A549 (cell line): ENCODE data around the gene MVB12B.

Experiments
- CTCF ChIP-seq: fragments of >200 bp; sonication (Bioruptor Twin); formaldehyde crosslinking; IDR thresholded peaks from 3 replicates; pipeline ENCODE4 v1.5.1; 2016
- EP300 ChIP-seq, 2 experiments: fragments of >200 bp; sonication (Bioruptor Twin); formaldehyde crosslinking; IDR thresholded peaks; 2 replicates in 1 of 2; 3 replicates in 1 of 2; pipeline ENCODE4 v1.6.1; 2016 to 2017
- GATA3 ChIP-seq: IDR thresholded peaks from 2 replicates; pipeline ENCODE4 v1.6.1; 2012; ENCODE audit warnings: borderline replicate concordance
- HOXA7 ChIP-seq: fragments of 250-450 bp; sonication (Bioruptor Pico); IDR thresholded peaks from 2 replicates; pipeline ENCODE4 v1.5.0; 2020; ENCODE audit warnings: mild to moderate bottlenecking, moderate library complexity
- JUN ChIP-seq, 2 experiments: fragments of >200 bp; sonication (Bioruptor Twin); formaldehyde crosslinking; IDR thresholded peaks; 2 replicates in 1 of 2; 3 replicates in 1 of 2; pipeline ENCODE4 v1.6.1; 2016 to 2017
- PBX3 ChIP-seq: IDR thresholded peaks from 2 replicates; pipeline ENCODE4 v1.6.1; 2012
- POLR2A ChIP-seq: IDR thresholded peaks from 2 replicates; pipeline ENCODE4 v1.6.1; 2012; ENCODE audit warnings: mild to moderate bottlenecking, low read length
- RFX5 ChIP-seq: fragments of 450-650 bp; IDR thresholded peaks from 2 replicates; pipeline ENCODE4 v1.7.1; 2014; ENCODE audit warnings: antibody characterized with exemption, mild to moderate bottlenecking, moderate library complexity
- RNF2 ChIP-seq: fragments of 200-600 bp; sonication (generic); IDR thresholded peaks from 2 replicates; pipeline ENCODE4 v1.6.1; 2016; ENCODE audit warnings: low read depth, mild to moderate bottlenecking, antibody characterized with exemption, moderate library complexity, borderline replicate concordance
- USF2 ChIP-seq: fragments of 450-650 bp; IDR thresholded peaks from 2 replicates; pipeline ENCODE4 v1.6.1; 2014; ENCODE audit warnings: antibody characterized with exemption
- ZFP36 ChIP-seq: fragments of 450-650 bp; IDR thresholded peaks from 2 replicates; pipeline ENCODE4 v1.6.1; 2014; ENCODE audit warnings: borderline replicate concordance; ENCODE audit not compliant: partially characterized antibody

GRCh38 chr9:126508171-126508591, 181.6 kb downstream of the MVB12B start:
- no peak for TF ChIP-seq PBX3
- TF ChIP-seq RFX5: no peak
- TF ChIP-seq CTCF: no peak
- TF ChIP-seq ZFP36: no peak
- TF ChIP-seq RNF2: no peak
- TF ChIP-seq POLR2A: no peak
- TF ChIP-seq GATA3: no peak
- TF ChIP-seq HOXA7 (CRISPR knock-in tag): no peak
- no peak for TF ChIP-seq JUN (IDR thresholded peaks at IDR 0.05)
- TF ChIP-seq EP300 (IDR thresholded peaks at IDR 0.05): no peak
- no peak for TF ChIP-seq USF2
